Aorta (tissue), 5 donors: ENCODE data around the gene TPM2. TPM values are rescaled to one million over a fixed set of nuclear protein-coding genes. Genes with fewer than 3 reads are reported as not detected.

Source experiments
- ATAC-seq: fragments of 200-7000 bp; cut with Tn5 transposase; one replicate; pipeline ENCODE4 v1.9.1; 2022; ENCODE audit warnings: moderate library complexity; ENCODE audit not compliant: low FRiP score
- DNase-seq, 2 donors: peaks; one replicate each; pipeline ENCODE4 v3.0.0-alpha.2; 2020
- H3K27ac ChIP-seq, 2 donors: one replicate each; pipeline ENCODE4 v1.5.1; 2013; ENCODE audit warnings: low read length in 2 of 2, mild to moderate bottlenecking in 2 of 2, moderate library complexity in 2 of 2, control low read depth in 1 of 2, inconsistent platforms in 1 of 2, low read depth in 1 of 2
- H3K27me3 ChIP-seq, 2 donors: one replicate each; pipeline ENCODE4 v1.6.1; 2013; ENCODE audit warnings: control low read depth in 1 of 2, low read length in 1 of 2, mild to moderate bottlenecking in 1 of 2, moderate library complexity in 1 of 2; ENCODE audit not compliant: insufficient read depth in 2 of 2, control insufficient read depth in 1 of 2
- H3K36me3 ChIP-seq, 2 donors: one replicate each; pipeline ENCODE4 v1.6.1; 2013; ENCODE audit warnings: control low read depth in 1 of 2, low read length in 1 of 2, mild to moderate bottlenecking in 1 of 2; ENCODE audit not compliant: insufficient read depth in 2 of 2, control insufficient read depth in 1 of 2
- H3K4me1 ChIP-seq, 2 donors: one replicate each; pipeline ENCODE4 v1.6.1; 2013; ENCODE audit warnings: low read length in 2 of 2, control low read depth in 1 of 2, mild to moderate bottlenecking in 1 of 2, moderate library complexity in 1 of 2; ENCODE audit not compliant: insufficient read depth in 2 of 2, control insufficient read depth in 1 of 2
- H3K4me3 ChIP-seq, 2 donors: one replicate each; pipeline ENCODE4 v1.5.1; 2013; ENCODE audit warnings: low read length in 2 of 2, control low read depth in 1 of 2, mild to moderate bottlenecking in 1 of 2
- H3K9me3 ChIP-seq: one replicate; pipeline ENCODE4 v1.6.1; 2013; ENCODE audit warnings: mild to moderate bottlenecking, low read length; ENCODE audit not compliant: control insufficient read depth
- intact Hi-C, 2 donors: fragments of 100-400 bp; cut with DNase I; formaldehyde crosslinking; loops; one replicate each; pipeline versions ENCODE4 v1.14.2 to v1.15.0; 2022
- microRNA-seq, 2 donors: library from miRNA; unstranded; fragments of <30 nt; microRNA quantifications; one replicate each; pipeline ENCODE4 v1.2.0, GENCODE V29; 2020
- polyA plus RNA-seq, 2 donors: library from polyadenylated mRNA; stranded (reverse); fragments of 200-250 nt; gene quantifications; one replicate each; pipeline ENCODE4 v1.2.3, GENCODE V29; 2013
- total RNA-seq, 2 donors: library from RNA; stranded (reverse); fragmentation: NEBNext Ultra II Directional; extraction: Animal tissue kit (Norgen Biotek cat#: 25700); gene quantifications; one replicate each; pipeline ENCODE4 v1.2.1, GENCODE V29; 2021
- donor health status: healthy with polysubstance abuse.
- donor health status: Bipolar disorder and iron deficiency.
- donor health status: DM: no; HTN: no; CAD: no.
- donor health status: DM: no; HTN: no; CAD: no.
- donor health status: DM: yes; HTN: yes; CAD: no.

TPM2 gene
- total and polyA plus RNA-seq, 4 donors = 1,614 to 9,377 (median 6,599) TPM

- DNase-seq = no peak
- Histone ChIP-seq H3K4me3 (no peak overlapping the region), H3K27ac (no peak overlapping the region), H3K4me1 (no peaks in the 10 kb centered on the region), H3K27me3 (no peaks in the 10 kb centered on the region), H3K9me3 (no peaks in the 10 kb centered on the region), H3K36me3 (no peaks in the 10 kb centered on the region)
- no peak for ATAC-seq
- intact Hi-C loops = no loop called here
Measured at GRCh38 chr9:35635730-35636129, 54.0 kb downstream of the TPM2 start.

Small RNA genes lying within 50 kb of the gene (microRNA-seq; reads per million reads assigned to microRNA genes)
- gene MIR6852 = 0 reads per million in 2 donors
- gene MIR6853 = 0 to 0.60 reads per million in 2 donors

Other genes starting within 250 kb of the TPM2 start
- 100 to 1,000 TPM in 1 of 2 donors, 10 to 100 TPM in 1; 65.8 to 112 TPM for gene RUSC2, start 199.8 kb downstream of the TPM2 start, total RNA-seq
- gene RUSC2, start 199.8 kb downstream of the TPM2 start, polyA plus RNA-seq = 10 to 100 TPM; 11.0 to 58.3 TPM
- 10 to 100 TPM; 52.1 to 58.2 TPM for gene TESK1, start 84.7 kb downstream of the TPM2 start, total RNA-seq
- gene TESK1, start 84.7 kb downstream of the TPM2 start, polyA plus RNA-seq = 10 to 100 TPM; 23.8 to 81.0 TPM
- 10 to 100 TPM in 1 of 2 donors, 1 to 10 TPM in 1; 3.7 to 11.5 TPM for gene CD72, start 71.5 kb downstream of the TPM2 start, total RNA-seq
- gene CD72, start 71.5 kb downstream of the TPM2 start, polyA plus RNA-seq = 1 to 10 TPM; 1.6 to 3.4 TPM
- gene SIT1, start 39.0 kb downstream of the TPM2 start, total RNA-seq = 1 to 10 TPM in 1 of 2 donors, under 1 TPM in 1; 0.65 to 1.3 TPM
- 1 to 10 TPM; 1.0 to 1.1 TPM for gene SIT1, start 39.0 kb downstream of the TPM2 start, polyA plus RNA-seq
- over 10,000 TPM; 14,949 to 16,694 TPM for gene RMRP, start 31.9 kb downstream of the TPM2 start, total RNA-seq
- gene RMRP, start 31.9 kb downstream of the TPM2 start, polyA plus RNA-seq = not detected
- gene CCDC107, start 31.6 kb downstream of the TPM2 start, total RNA-seq = 10 to 100 TPM; 53.7 to 79.6 TPM
- 100 to 1,000 TPM in 1 of 2 donors, 10 to 100 TPM in 1; 65.7 to 224 TPM for gene CCDC107, start 31.6 kb downstream of the TPM2 start, polyA plus RNA-seq
- gene ARHGEF39, start 24.7 kb downstream of the TPM2 start, total RNA-seq = 1 to 10 TPM in 1 of 2 donors, under 1 TPM in 1; 0.75 to 1.7 TPM
- gene ARHGEF39, start 24.7 kb downstream of the TPM2 start, polyA plus RNA-seq = 1 to 10 TPM in 1 of 2 donors, under 1 TPM in 1; 0.25 to 1.8 TPM
- 1 to 10 TPM; 4.3 to 8.8 TPM for gene CA9, start 16.0 kb downstream of the TPM2 start, total RNA-seq
- gene CA9, start 16.0 kb downstream of the TPM2 start, polyA plus RNA-seq = under 1 TPM in 1 of 2 donors, not detected in 1; 0.79 TPM
- gene TLN1, start 42.3 kb upstream of the TPM2 start, total RNA-seq = 1,000 to 10,000 TPM in 1 of 2 donors, 100 to 1,000 TPM in 1; 735 to 1,271 TPM
- gene TLN1, start 42.3 kb upstream of the TPM2 start, polyA plus RNA-seq = 100 to 1,000 TPM; 160 to 382 TPM
- gene CREB3, start 42.7 kb upstream of the TPM2 start, total RNA-seq = 10 to 100 TPM; 39.5 to 51.3 TPM
- 10 to 100 TPM; 46.2 to 62.0 TPM for gene CREB3, start 42.7 kb upstream of the TPM2 start, polyA plus RNA-seq
- 10 to 100 TPM; 83.8 to 83.9 TPM for gene GBA2, start 59.3 kb upstream of the TPM2 start, total RNA-seq
- 100 to 1,000 TPM in 1 of 2 donors, 10 to 100 TPM in 1; 18.5 to 122 TPM for gene GBA2, start 59.3 kb upstream of the TPM2 start, polyA plus RNA-seq
- gene RGP1, start 59.4 kb upstream of the TPM2 start, total RNA-seq = 10 to 100 TPM; 30.0 to 32.4 TPM
- gene RGP1, start 59.4 kb upstream of the TPM2 start, polyA plus RNA-seq = 10 to 100 TPM; 11.0 to 13.0 TPM
- gene MSMP, start 64.4 kb upstream of the TPM2 start, total RNA-seq = 1 to 10 TPM; 2.0 TPM
- gene MSMP, start 64.4 kb upstream of the TPM2 start, polyA plus RNA-seq = not detected
- gene NPR2, start 101.7 kb upstream of the TPM2 start, total RNA-seq = 10 to 100 TPM; 39.7 to 45.6 TPM
- 10 to 100 TPM; 13.3 to 85.0 TPM for gene NPR2, start 101.7 kb upstream of the TPM2 start, polyA plus RNA-seq
- 1 to 10 TPM in 1 of 2 donors, under 1 TPM in 1; 0.71 to 3.0 TPM for gene SPAG8, start 122.3 kb upstream of the TPM2 start, total RNA-seq
- 1 to 10 TPM in 1 of 2 donors, not detected in 1; 4.4 TPM for gene SPAG8, start 122.3 kb upstream of the TPM2 start, polyA plus RNA-seq
- 10 to 100 TPM; 21.3 to 26.0 TPM for gene HINT2, start 125.1 kb upstream of the TPM2 start, total RNA-seq
- 10 to 100 TPM; 34.8 to 61.5 TPM for gene HINT2, start 125.1 kb upstream of the TPM2 start, polyA plus RNA-seq
- gene FAM221B, start 138.8 kb upstream of the TPM2 start, total RNA-seq = not detected
- under 1 TPM in 1 of 2 donors, not detected in 1; 0.13 TPM for gene FAM221B, start 138.8 kb upstream of the TPM2 start, polyA plus RNA-seq
- 10 to 100 TPM; 16.3 to 20.8 TPM for gene TMEM8B, start 139.3 kb upstream of the TPM2 start, total RNA-seq
- 10 to 100 TPM in 1 of 2 donors, 1 to 10 TPM in 1; 6.8 to 31.2 TPM for gene TMEM8B, start 139.3 kb upstream of the TPM2 start, polyA plus RNA-seq
- not detected for gene OR13J1, start 180.5 kb upstream of the TPM2 start, total RNA-seq
- not detected for gene OR13J1, start 180.5 kb upstream of the TPM2 start, polyA plus RNA-seq
- gene HRCT1, start 216.3 kb upstream of the TPM2 start, total RNA-seq = 10 to 100 TPM; 14.2 to 23.1 TPM
- gene HRCT1, start 216.3 kb upstream of the TPM2 start, polyA plus RNA-seq = 10 to 100 TPM; 17.4 to 25.7 TPM
- gene SPAAR, start 219.6 kb upstream of the TPM2 start, total RNA-seq = 1 to 10 TPM; 4.0 to 4.5 TPM
- under 1 TPM in 1 of 2 donors, not detected in 1; 0.82 TPM for gene SPAAR, start 219.6 kb upstream of the TPM2 start, polyA plus RNA-seq